Measurements from ENCODE around the gene CYP3A4. TPM values are rescaled to one million over a fixed set of nuclear protein-coding genes. Genes with fewer than 3 reads are reported as not detected.
"Not testable (repeated sequence)": the region's sequence is repeated elsewhere in the genome, so short reads cannot be mapped to it uniquely, and the experiment has no call there.

The CYP3A4 gene
- total and polyA plus RNA-seq, 9 of the 15 experiments (the other 6 are each of a cell fraction or from before 2014, with no cell fraction given) = 0.07 to 0.08 TPM; not detected in 7

- TF ChIP-seq FOXM1 (IDR thresholded peaks at IDR 0.05; ENCODE audit: low read depth) (peak; percentile 76), BCOR (IDR thresholded peaks at IDR 0.05) (peak; percentile 33; the same call in 1 of the 2 replicates), TRIM24 (IDR thresholded peaks at IDR 0.05) (peak; percentile 88 to 91), RAD51 (IDR thresholded peaks at IDR 0.05; ENCODE audit: borderline replicate concordance, low read depth) (peak; percentile 54; the same call in 1 of the 2 replicates), EP300 (IDR thresholded peaks at IDR 0.05; ENCODE audit: low read length) (peak; percentile 65), ZNF583 (CRISPR knock-in tag; IDR thresholded peaks at IDR 0.05) (0 out of 2 replicates have a peak, but pooled peaks have one; percentile 36), ZEB2 (IDR thresholded peaks at IDR 0.05) (0 out of 2 replicates have a peak, but pooled peaks have one; percentile 40), SMARCC2 (IDR thresholded peaks at IDR 0.05; ENCODE audit: low read depth) (0 out of 2 replicates have a peak, but pooled peaks have one; percentile 28), TOE1 (IDR thresholded peaks at IDR 0.05; ENCODE audit: borderline replicate concordance) (peak; percentile 80), HDAC1 (IDR thresholded peaks at IDR 0.05) (peak in 1 of 2 experiments; percentile 76; a peak in 1 of 4 replicates), GATA2 (CRISPR knock-in tag; IDR thresholded peaks at IDR 0.05) (peak; percentile 80), TFAP4 (CRISPR knock-in tag; IDR thresholded peaks at IDR 0.05; ENCODE audit: borderline replicate concordance) (0 out of 2 replicates have a peak, but pooled peaks have one; percentile 21), ATF7 (IDR thresholded peaks at IDR 0.05) (0 out of 2 replicates have a peak, but pooled peaks have one; percentile 32), SMARCE1 (IDR thresholded peaks at IDR 0.05) (peak; percentile 53; the same call in 1 of the 2 replicates), CXXC5 (CRISPR knock-in tag; IDR thresholded peaks at IDR 0.05) (peak; percentile 41)
- TF ChIP-seq FOXM1 (CRISPR knock-in tag; IDR thresholded peaks at IDR 0.05; ENCODE audit: low read depth); TOE1 (CRISPR knock-in tag; IDR thresholded peaks at IDR 0.05; ENCODE audit: borderline replicate concordance, low read depth): not testable (repeated sequence)
- TF ChIP-seq, protein P1, sequence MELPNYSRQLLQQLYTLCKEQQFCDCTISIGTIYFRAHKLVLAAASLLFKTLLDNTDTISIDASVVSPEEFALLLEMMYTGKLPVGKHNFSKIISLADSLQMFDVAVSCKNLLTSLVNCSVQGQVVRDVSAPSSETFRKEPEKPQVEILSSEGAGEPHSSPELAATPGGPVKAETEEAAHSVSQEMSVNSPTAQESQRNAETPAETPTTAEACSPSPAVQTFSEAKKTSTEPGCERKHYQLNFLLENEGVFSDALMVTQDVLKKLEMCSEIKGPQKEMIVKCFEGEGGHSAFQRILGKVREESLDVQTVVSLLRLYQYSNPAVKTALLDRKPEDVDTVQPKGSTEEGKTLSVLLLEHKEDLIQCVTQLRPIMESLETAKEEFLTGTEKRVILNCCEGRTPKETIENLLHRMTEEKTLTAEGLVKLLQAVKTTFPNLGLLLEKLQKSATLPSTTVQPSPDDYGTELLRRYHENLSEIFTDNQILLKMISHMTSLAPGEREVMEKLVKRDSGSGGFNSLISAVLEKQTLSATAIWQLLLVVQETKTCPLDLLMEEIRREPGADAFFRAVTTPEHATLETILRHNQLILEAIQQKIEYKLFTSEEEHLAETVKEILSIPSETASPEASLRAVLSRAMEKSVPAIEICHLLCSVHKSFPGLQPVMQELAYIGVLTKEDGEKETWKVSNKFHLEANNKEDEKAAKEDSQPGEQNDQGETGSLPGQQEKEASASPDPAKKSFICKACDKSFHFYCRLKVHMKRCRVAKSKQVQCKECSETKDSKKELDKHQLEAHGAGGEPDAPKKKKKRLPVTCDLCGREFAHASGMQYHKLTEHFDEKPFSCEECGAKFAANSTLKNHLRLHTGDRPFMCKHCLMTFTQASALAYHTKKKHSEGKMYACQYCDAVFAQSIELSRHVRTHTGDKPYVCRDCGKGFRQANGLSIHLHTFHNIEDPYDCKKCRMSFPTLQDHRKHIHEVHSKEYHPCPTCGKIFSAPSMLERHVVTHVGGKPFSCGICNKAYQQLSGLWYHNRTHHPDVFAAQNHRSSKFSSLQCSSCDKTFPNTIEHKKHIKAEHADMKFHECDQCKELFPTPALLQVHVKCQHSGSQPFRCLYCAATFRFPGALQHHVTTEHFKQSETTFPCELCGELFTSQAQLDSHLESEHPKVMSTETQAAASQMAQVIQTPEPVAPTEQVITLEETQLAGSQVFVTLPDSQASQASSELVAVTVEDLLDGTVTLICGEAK (IDR thresholded peaks at IDR 0.05) = peak; percentile 63
- TF ChIP-seq, protein P1 (CRISPR knock-in tag; IDR thresholded peaks at IDR 0.05) = not testable (repeated sequence)
Measured at GRCh38 chr7:99723201-99723600, 60.8 kb downstream of the CYP3A4 start (continued).

Measured in K562 (cell line).